ENCODE measurements around the gene ZMPSTE24. TPM values are rescaled to one million over a fixed set of nuclear protein-coding genes. Genes with fewer than 3 reads are reported as not detected.

ZMPSTE24 gene
- total RNA-seq, 1 donor from 2014 or later: 25.5 TPM

Other genes with a start within 250 kb of the ZMPSTE24 start
- 206 TPM for gene CAP1, start 217.5 kb upstream of the ZMPSTE24 start, total RNA-seq
- gene PPT1, start 161.0 kb upstream of the ZMPSTE24 start, total RNA-seq: 58.7 TPM
- 16.9 TPM for gene RLF, start 96.8 kb upstream of the ZMPSTE24 start, total RNA-seq
- gene TMCO2, start 10.3 kb upstream of the ZMPSTE24 start, total RNA-seq: not detected
- 7.1 TPM for gene COL9A2, start 59.0 kb downstream of the ZMPSTE24 start, total RNA-seq
- gene SMAP2, start 115.5 kb downstream of the ZMPSTE24 start, total RNA-seq: 24.8 TPM
- gene ZFP69B, start 192.2 kb downstream of the ZMPSTE24 start, total RNA-seq: 1.2 TPM
- gene ZFP69, start 219.1 kb downstream of the ZMPSTE24 start, total RNA-seq: 4.9 TPM

Data from vagina (tissue), 1 donor.